Brain microvascular endothelial cell (primary cell): ENCODE results near the gene LRP1B.

Experiments used
- DNase-seq: peaks from one replicate; pipeline ENCODE4 v3.0.0-alpha.2; 2020
- H3K27ac ChIP-seq: fragments of 250-450 bp; sonication (Bioruptor Pico); 2 replicates; pipeline ENCODE4 v1.5.1; 2020; ENCODE audit warnings: mild to moderate bottlenecking, moderate library complexity
- H3K27me3 ChIP-seq: fragments of 250-450 bp; sonication (Bioruptor Pico); replicated peaks from 2 replicates; pipeline ENCODE4 v1.5.1; 2020; ENCODE audit warnings: mild to moderate bottlenecking
- H3K36me3 ChIP-seq: fragments of 250-450 bp; sonication (Bioruptor Pico); replicated peaks from 2 replicates; pipeline ENCODE4 v1.5.1; 2020; ENCODE audit warnings: mild to moderate bottlenecking
- H3K4me3 ChIP-seq: 2 replicates; pipeline ENCODE4 v1.5.1; 2011; ENCODE audit warnings: low read depth, mild to moderate bottlenecking, control low read depth, low read length, moderate library complexity
- CTCF ChIP-seq: IDR thresholded peaks from 2 replicates; pipeline ENCODE4 v1.5.1; 2011; ENCODE audit warnings: low read depth, mild to moderate bottlenecking, moderate library complexity, low read length, control low read depth, inconsistent platforms; ENCODE audit errors: missing control alignments
- in situ Hi-C: cut with HindIII; loops from 2 replicates; pipeline ENCODE4 v1.10.0; 2017; ENCODE audit warnings: low sequenced_read_pairs, low pct_ligation_motif_present

The LRP1B gene

GRCh38 chr2:141639809-141640208, 491.0 kb downstream of the LRP1B start:
- no peak overlapping the region for H3K4me3 ChIP-seq
- no peak for TF ChIP-seq CTCF
- H3K27ac ChIP-seq = no peak overlapping the region
- H3K36me3 ChIP-seq = no peaks in the 10 kb centered on the region
- H3K27me3 ChIP-seq = no peaks in the 10 kb centered on the region
- DNase-seq = no peak
- in situ Hi-C loops = no loop called here

DNA sequence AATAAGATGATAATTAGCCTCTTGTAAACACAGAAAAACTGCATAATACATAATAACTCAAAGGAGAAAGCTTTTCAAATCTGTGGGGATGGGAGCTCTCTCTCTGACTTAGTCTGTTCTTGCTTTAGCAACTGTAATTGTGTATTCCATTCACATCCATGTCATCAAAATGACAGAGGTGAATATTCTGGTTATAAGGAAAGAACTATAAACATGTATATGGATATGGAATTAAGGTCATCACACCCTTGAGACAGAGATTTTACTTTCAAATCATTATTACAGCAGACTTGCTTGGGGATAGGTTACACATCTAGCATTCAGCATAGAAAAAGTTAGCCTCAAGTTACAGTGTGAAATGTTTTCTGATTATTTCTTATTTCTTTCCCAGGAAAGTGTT, 497.7 kb downstream of the LRP1B start:
- TF ChIP-seq CTCF = no peak
- in situ Hi-C loops = no loop called here
- Histone ChIP-seq H3K36me3 (no peaks in the 10 kb centered on the region), H3K27ac (no peak overlapping the region), H3K4me3 (no peak overlapping the region), H3K27me3 (no peaks in the 10 kb centered on the region)
- no peak for DNase-seq

DNA sequence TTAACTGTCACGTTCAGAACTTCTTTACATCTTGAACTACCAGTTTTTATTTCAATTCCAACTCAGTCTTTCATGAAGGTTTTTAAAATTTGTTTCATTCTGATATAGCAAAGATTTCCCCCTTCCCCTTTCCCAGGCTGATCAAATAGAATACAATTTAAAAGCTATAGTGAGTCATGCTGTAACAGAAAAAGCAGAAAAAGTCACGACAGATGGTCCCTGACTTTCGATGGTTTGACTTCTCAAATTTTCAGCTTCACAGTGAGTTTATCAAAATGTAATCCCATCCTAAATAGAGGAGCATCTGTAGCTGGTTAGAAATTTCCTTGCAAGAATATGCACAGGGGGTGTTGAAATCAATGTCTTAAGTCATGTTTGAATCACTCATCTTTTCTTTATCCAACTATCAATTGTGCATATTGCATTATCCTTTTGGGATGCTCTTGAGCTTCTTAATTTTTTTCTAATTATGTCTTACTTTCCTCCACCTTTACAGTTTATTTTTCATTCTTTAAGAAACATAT, 500.3 kb downstream of the LRP1B start:
- DNase-seq = no peak
- H3K36me3 ChIP-seq = no peaks in the 10 kb centered on the region
- no peaks in the 10 kb centered on the region for H3K27me3 ChIP-seq
- no peak overlapping the region for H3K27ac ChIP-seq
- no peak overlapping the region for H3K4me3 ChIP-seq
- in situ Hi-C loops = no loop called here
- TF ChIP-seq CTCF = no peak

GRCh38 chr2:141620372-141620771, 510.4 kb downstream of the LRP1B start:
- H3K36me3 ChIP-seq = no peaks in the 10 kb centered on the region
- H3K27ac ChIP-seq = no peak overlapping the region
- in situ Hi-C loops = no loop called here
- TF ChIP-seq CTCF = no peak
- DNase-seq = no peak
- no peaks in the 10 kb centered on the region for H3K27me3 ChIP-seq
- no peak overlapping the region for H3K4me3 ChIP-seq

GRCh38 chr2:141618457-141618856, 512.4 kb downstream of the LRP1B start:
- H3K36me3 ChIP-seq = no peaks in the 10 kb centered on the region
- no peak for TF ChIP-seq CTCF
- no peak for DNase-seq
- no peaks in the 10 kb centered on the region for H3K27me3 ChIP-seq
- H3K27ac ChIP-seq = no peak overlapping the region
- in situ Hi-C loops = no loop called here
- H3K4me3 ChIP-seq = no peak overlapping the region

DNA sequence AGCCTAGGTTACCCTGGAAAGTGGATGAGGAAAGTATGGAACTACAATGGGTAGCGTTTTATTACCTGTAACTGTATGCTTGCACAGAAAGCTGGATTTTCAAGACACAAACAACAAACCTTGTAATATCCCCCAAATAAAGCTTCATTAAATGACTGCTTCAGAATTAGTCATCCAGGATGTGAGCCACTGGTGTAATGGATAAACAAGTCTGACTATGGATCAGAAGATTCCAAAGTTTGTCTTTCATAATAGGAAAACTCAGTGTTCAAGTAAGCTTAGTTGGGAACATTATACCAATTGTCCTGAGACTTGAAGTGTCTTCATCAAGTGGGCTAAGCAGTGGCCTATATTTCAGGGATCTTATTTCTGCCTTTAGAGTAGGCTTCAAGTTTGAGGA, 518.8 kb downstream of the LRP1B start:
- in situ Hi-C loops = no loop called here
- no peak for TF ChIP-seq CTCF
- no peak for DNase-seq
- Histone ChIP-seq H3K4me3 (no peak overlapping the region), H3K27ac (no peak overlapping the region), H3K27me3 (no peaks in the 10 kb centered on the region), H3K36me3 (no peaks in the 10 kb centered on the region)
